IPS-18a (cell line): ENCODE measurements around the gene HOGA1.

Source experiments
- H3K27ac ChIP-seq: one replicate; pipeline ENCODE4 v1.5.1; 2013; ENCODE audit warnings: low read length
- H3K27me3 ChIP-seq: one replicate; pipeline ENCODE4 v1.6.1; 2013; ENCODE audit warnings: mild to moderate bottlenecking, low read length; ENCODE audit not compliant: control insufficient read depth, insufficient read depth
- H3K36me3 ChIP-seq: one replicate; pipeline ENCODE4 v1.6.1; 2013; ENCODE audit warnings: low read depth, low read length; ENCODE audit not compliant: control insufficient read depth
- H3K4me1 ChIP-seq: one replicate; pipeline ENCODE4 v1.6.1; 2013; ENCODE audit warnings: low read depth, low read length; ENCODE audit not compliant: control insufficient read depth
- H3K4me3 ChIP-seq: one replicate; pipeline ENCODE4 v1.5.1; 2013; ENCODE audit warnings: low read length
- H3K9ac ChIP-seq: one replicate; pipeline ENCODE4 v1.6.1; 2013; ENCODE audit warnings: mild to moderate bottlenecking, low read length, moderate library complexity
- H3K9me3 ChIP-seq: one replicate; pipeline ENCODE4 v1.6.1; 2013; ENCODE audit warnings: low read depth, low read length; ENCODE audit not compliant: control insufficient read depth

The HOGA1 gene

DNA sequence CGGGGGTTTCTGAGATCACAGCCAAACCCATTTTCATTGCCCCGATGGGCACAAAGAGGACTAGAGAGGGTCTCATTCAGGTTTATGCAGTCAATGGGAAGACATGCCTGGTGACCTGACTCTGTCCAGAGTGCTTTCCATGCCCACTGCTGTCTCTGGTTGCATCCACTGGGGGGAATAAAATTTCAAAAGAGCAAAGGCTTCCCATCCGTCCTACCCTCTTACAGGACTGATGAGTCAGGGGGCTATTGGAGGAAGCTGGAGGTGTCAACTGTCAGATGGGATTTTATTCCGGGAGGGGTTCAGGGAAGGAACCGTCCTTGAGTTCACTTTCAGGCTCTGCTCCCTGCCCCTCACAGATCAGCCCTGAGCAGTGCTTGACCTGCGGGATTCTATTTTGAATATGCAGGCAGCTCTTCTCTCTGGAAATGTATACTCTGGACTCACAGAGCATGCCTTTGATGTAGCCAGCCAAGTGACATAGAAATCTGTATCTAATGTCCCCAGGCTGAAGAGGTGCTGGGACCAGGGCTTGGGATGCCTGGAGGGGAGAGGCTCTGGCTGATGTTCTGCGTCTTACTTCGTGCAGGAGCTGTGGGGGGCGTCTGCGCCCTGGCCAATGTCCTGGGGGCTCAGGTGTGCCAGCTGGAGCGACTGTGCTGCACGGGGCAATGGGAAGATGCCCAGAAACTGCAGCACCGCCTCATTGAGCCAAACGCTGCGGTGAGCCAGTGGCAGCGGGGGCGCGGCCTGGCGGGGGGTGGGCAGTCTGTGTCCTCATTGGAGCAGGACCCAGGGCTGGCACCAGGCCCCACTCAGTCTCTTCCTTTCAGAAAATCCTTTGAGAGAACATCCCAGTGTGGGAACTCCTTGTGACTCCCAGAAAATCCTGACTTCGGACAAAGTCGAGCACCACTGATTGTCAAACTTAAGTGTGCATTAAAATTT, 17.4 kb downstream of the HOGA1 start:
- H3K4me1 ChIP-seq: no peaks in the 10 kb centered on the region
- H3K27me3 ChIP-seq: no peaks in the 10 kb centered on the region
- H3K27ac ChIP-seq: no peak overlapping the region
- no peaks in the 10 kb centered on the region for H3K36me3 ChIP-seq
- no peak overlapping the region for H3K4me3 ChIP-seq
- no peaks in the 10 kb centered on the region for H3K9me3 ChIP-seq
- H3K9ac ChIP-seq: no peak overlapping the region

DNA sequence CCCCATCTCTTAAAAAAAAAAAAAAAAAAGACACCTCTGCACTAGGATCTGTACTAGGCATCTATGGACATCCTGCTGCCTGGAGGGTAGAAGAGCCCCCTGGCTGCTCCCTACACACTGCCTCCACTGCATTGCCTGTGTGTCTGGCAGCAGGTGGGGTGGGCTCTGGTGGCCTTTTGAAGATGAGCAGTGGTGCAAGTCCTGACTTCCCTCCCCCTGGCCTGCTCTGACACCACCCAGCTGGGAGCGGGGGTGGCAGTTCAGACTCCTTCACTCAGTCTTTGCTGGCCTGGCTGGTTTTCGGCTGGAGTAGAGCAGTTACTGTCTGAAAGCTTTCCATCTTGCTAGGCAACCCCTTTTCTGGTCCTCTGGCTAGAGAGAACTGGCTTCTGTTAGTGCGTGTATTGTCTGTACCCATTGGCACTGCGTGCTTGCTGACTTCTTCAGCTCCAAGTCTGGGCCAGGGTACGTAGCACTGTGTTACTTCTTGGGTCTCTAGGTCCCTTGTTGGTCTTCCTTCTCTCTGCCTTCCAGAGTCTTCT, 23.0 kb downstream of the HOGA1 start:
- no peak overlapping the region for H3K4me3 ChIP-seq
- H3K4me1 ChIP-seq: no peaks in the 10 kb centered on the region
- H3K9ac ChIP-seq: no peak overlapping the region
- H3K36me3 ChIP-seq: no peaks in the 10 kb centered on the region
- no peaks in the 10 kb centered on the region for H3K27me3 ChIP-seq
- no peaks in the 10 kb centered on the region for H3K9me3 ChIP-seq
- H3K27ac ChIP-seq: no peak overlapping the region

DNA sequence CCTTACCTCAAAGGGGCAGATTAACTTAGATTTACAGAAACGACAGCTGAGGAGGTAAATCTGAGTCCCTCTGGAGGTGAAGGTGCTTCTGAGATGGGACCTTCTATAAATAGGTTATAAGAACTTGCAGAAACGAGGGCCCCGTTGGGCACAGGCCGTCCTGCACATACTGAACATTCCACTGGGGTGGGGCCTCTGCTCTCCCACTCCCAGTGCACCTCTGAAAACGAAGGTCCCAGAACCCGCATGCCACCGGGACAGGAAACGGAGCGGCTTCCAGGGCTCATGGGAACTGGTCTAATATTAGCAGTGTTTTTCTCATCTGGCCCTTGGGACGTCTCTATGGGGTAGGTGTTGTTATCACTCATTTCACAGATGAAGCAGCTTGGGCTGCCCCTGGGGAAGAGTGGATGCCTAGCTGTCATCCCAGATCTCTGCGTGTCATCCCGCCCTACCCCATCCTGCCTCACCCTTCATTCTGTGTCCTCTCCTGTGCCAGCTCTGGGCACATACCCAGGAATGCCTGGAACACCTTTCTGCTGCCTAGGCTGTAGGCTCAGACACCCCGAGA, 24.9 kb downstream of the HOGA1 start:
- Histone ChIP-seq H3K9ac (no peak overlapping the region), H3K9me3 (no peaks in the 10 kb centered on the region), H3K4me1 (no peaks in the 10 kb centered on the region), H3K4me3 (no peak overlapping the region), H3K36me3 (no peaks in the 10 kb centered on the region), H3K27ac (no peak overlapping the region), H3K27me3 (no peaks in the 10 kb centered on the region)

DNA sequence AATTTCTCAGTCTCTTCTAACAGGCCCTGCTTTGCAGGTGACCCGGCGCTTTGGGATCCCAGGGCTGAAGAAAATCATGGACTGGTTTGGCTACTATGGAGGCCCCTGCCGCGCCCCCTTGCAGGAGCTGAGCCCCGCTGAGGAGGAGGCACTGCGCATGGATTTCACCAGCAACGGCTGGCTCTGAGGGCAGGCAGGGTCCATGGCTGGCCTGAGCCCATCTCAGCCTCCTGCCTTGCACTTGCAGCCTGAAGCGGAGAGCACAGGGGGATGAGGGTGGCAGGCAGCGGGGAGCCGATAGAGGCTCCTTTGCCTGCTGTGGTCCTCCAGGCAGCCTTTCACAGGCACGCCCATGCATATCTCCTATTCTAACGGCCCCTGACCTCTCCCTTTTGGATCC, 27.3 kb downstream of the HOGA1 start:
- Histone ChIP-seq H3K4me1 (no peaks in the 10 kb centered on the region), H3K4me3 (no peak overlapping the region), H3K36me3 (no peaks in the 10 kb centered on the region), H3K9ac (no peak overlapping the region), H3K27me3 (no peaks in the 10 kb centered on the region), H3K9me3 (no peaks in the 10 kb centered on the region), H3K27ac (no peak overlapping the region)

DNA sequence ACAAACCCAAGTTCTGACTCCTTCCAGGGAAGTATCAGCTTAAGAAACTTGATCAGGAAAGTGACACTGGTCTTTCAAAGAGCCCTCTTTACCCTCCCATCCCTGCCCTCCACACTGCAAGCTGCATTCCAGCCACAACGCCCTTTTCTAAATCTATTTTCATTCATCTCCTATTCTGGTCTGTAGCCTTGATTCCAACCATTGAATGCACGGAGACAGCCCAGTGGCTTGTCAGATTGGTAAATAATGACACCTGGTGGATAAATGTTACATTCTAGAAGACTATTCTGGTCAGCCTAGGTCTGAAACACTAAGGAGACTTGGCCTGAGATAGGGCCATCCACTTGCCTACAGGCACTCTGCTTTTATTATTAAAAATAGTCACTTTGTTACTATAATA, 28.2 kb downstream of the HOGA1 start:
- H3K4me3 ChIP-seq: no peak overlapping the region
- no peak overlapping the region for H3K27ac ChIP-seq
- H3K27me3 ChIP-seq: no peaks in the 10 kb centered on the region
- H3K9ac ChIP-seq: no peak overlapping the region
- no peaks in the 10 kb centered on the region for H3K36me3 ChIP-seq
- no peaks in the 10 kb centered on the region for H3K4me1 ChIP-seq
- no peaks in the 10 kb centered on the region for H3K9me3 ChIP-seq

GRCh38 chr10:97618285-97618684, 34.1 kb downstream of the HOGA1 start:
- Histone ChIP-seq H3K4me1 (no peaks in the 10 kb centered on the region), H3K27ac (no peak overlapping the region), H3K4me3 (no peak overlapping the region), H3K9ac (no peak overlapping the region), H3K36me3 (no peaks in the 10 kb centered on the region), H3K9me3 (no peaks in the 10 kb centered on the region), H3K27me3 (no peaks in the 10 kb centered on the region)

- no peak overlapping the region for H3K27ac ChIP-seq
- H3K9ac ChIP-seq: no peak overlapping the region
- no peaks in the 10 kb centered on the region for H3K36me3 ChIP-seq
- no peaks in the 10 kb centered on the region for H3K9me3 ChIP-seq
- H3K27me3 ChIP-seq: no peaks in the 10 kb centered on the region
- H3K4me3 ChIP-seq: no peak overlapping the region
- H3K4me1 ChIP-seq: no peaks in the 10 kb centered on the region
These were observed 34.5 kb downstream of the HOGA1 start for GRCh38 chr10:97618733-97619132.

DNA sequence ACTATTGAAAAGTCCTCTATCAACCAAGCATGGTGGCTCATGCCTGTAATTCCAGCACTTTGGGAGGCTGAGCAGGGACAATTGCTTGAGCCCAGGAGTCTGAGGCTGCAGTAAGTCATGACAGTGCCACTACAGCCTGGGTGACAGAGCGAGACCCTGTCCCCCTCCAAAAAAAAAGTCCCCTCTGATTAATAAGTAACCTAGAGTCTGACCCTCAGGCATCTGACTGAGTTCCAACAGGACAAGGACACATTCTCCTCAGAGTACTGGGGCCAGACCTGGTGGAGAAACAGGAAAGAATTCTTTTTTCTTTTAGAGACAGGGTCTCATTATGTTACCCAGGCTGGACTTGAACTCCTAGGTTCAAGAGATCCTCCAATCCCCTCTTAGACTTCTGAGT, 39.1 kb downstream of the HOGA1 start:
- Histone ChIP-seq H3K27ac (no peak overlapping the region), H3K9me3 (no peaks in the 10 kb centered on the region), H3K4me1 (no peaks in the 10 kb centered on the region), H3K36me3 (no peaks in the 10 kb centered on the region), H3K27me3 (no peaks in the 10 kb centered on the region), H3K4me3 (no peak overlapping the region), H3K9ac (no peak overlapping the region)

DNA sequence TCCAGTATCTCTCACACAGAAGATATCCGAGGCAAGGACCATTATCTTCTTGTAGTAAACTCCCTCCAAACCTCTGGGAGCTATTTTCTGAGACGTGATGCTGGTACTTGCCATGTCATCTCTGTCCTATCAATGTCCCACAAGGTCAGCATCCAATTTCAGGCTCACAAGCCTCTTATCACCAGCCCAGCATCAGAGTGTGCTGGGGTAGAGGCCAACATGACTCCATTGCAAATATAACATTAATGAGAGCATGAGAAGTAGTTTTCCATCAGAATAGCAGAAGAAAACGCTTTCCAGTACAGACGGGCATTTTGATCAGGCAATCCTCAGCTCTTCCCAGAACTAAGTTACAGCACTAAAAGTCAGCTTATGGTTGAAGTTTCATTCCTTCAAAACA, 43.5 kb downstream of the HOGA1 start:
- no peaks in the 10 kb centered on the region for H3K4me1 ChIP-seq
- no peaks in the 10 kb centered on the region for H3K9me3 ChIP-seq
- no peaks in the 10 kb centered on the region for H3K36me3 ChIP-seq
- H3K27me3 ChIP-seq: no peaks in the 10 kb centered on the region
- H3K9ac ChIP-seq: no peak overlapping the region
- H3K27ac ChIP-seq: no peak overlapping the region
- H3K4me3 ChIP-seq: no peak overlapping the region

- no peak overlapping the region for H3K9ac ChIP-seq
- no peaks in the 10 kb centered on the region for H3K36me3 ChIP-seq
- H3K9me3 ChIP-seq: no peaks in the 10 kb centered on the region
- no peaks in the 10 kb centered on the region for H3K27me3 ChIP-seq
- no peak overlapping the region for H3K27ac ChIP-seq
- H3K4me3 ChIP-seq: no peak overlapping the region
- no peaks in the 10 kb centered on the region for H3K4me1 ChIP-seq
These were observed 44.0 kb downstream of the HOGA1 start for GRCh38 chr10:97628228-97628627.

DNA sequence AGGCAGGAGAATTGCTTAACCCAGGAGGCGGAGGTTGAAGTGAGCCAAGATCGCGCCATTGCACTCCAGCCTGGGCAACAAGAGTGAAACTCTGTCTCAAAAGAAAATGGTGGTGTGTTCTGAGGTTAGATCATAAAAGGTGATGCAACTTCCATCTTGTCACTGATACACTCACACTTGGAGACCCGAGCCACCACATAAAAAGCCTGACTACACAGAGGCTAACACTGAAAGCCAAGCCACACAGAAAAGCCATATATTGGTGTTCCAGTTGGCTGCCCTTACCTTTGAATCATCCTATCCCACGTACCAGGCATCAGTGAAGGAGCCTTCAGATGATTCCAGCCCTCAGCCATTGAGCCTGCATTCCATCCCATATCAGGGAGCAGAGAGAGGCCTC, 45.1 kb downstream of the HOGA1 start:
- no peaks in the 10 kb centered on the region for H3K4me1 ChIP-seq
- H3K9me3 ChIP-seq: no peaks in the 10 kb centered on the region
- H3K4me3 ChIP-seq: no peak overlapping the region
- no peak overlapping the region for H3K27ac ChIP-seq
- no peak overlapping the region for H3K9ac ChIP-seq
- H3K27me3 ChIP-seq: no peaks in the 10 kb centered on the region
- no peaks in the 10 kb centered on the region for H3K36me3 ChIP-seq

- Histone ChIP-seq H3K36me3 (no peaks in the 10 kb centered on the region), H3K4me3 (no peak overlapping the region), H3K4me1 (no peaks in the 10 kb centered on the region), H3K27me3 (no peaks in the 10 kb centered on the region), H3K9ac (no peak overlapping the region), H3K27ac (no peak overlapping the region), H3K9me3 (no peaks in the 10 kb centered on the region)
These were observed 46.9 kb downstream of the HOGA1 start for GRCh38 chr10:97631098-97631497.
